Nephron (organoid): ENCODE results near the gene MARK1.

Experiments
- H3K27ac Mint-ChIP-seq, 3 experiments: 2 replicates each; pipeline ENCODE4 v1.8.0; 2020; ENCODE audit warnings: mixed read lengths in 3 of 3, mild to moderate bottlenecking in 2 of 3, moderate library complexity in 1 of 3
- H3K27me3 Mint-ChIP-seq: 2 replicates; pipeline ENCODE4 v1.8.0; 2021; ENCODE audit warnings: low read depth, mild to moderate bottlenecking, moderate library complexity, mixed read lengths
- H3K36me3 Mint-ChIP-seq: 2 replicates; pipeline ENCODE4 v1.8.0; 2020; ENCODE audit warnings: low read depth, mixed read lengths
- H3K4me1 Mint-ChIP-seq: 2 replicates; pipeline ENCODE4 v1.8.0; 2020; ENCODE audit warnings: mixed read lengths
- H3K4me3 Mint-ChIP-seq, 3 experiments: 2 replicates each; pipeline ENCODE4 v1.8.0; 2020; ENCODE audit warnings: mild to moderate bottlenecking in 3 of 3, mixed read lengths in 3 of 3, moderate library complexity in 2 of 3
- H3K9me3 Mint-ChIP-seq: 2 replicates; pipeline ENCODE4 v1.8.0; 2020; ENCODE audit warnings: mixed read lengths
- CTCF ChIP-seq, 3 experiments: fragments of 200-600 bp; sonication (generic); IDR thresholded peaks; one replicate each; pipeline ENCODE4 v1.5.0; 2021; ENCODE audit warnings: antibody characterized with exemption in 3 of 3; ENCODE audit not compliant: unreplicated experiment in 3 of 3

MARK1 gene

GRCh38 chr1:220521778-220522177 is 6.2 kb upstream of the MARK1 start:
- H3K4me1 Mint-ChIP-seq, result no peaks in the 10 kb centered on the region
- no peaks in the 10 kb centered on the region for H3K36me3 Mint-ChIP-seq
- H3K27ac Mint-ChIP-seq, result no peak overlapping the region
- peaks cover 5% of the 10 kb centered on the region for H3K9me3 Mint-ChIP-seq
- TF ChIP-seq CTCF (IDR thresholded peaks at IDR 0.05; ENCODE audit: unreplicated experiment in 3 of 3), result no peak
- H3K4me3 Mint-ChIP-seq, result no peak overlapping the region
- H3K27me3 Mint-ChIP-seq, result peaks cover 22% of the 10 kb centered on the region

GRCh38 chr1:220526294-220526693 is 1.6 kb upstream of the MARK1 start:
- H3K4me1 Mint-ChIP-seq, result peaks cover 19% of the 10 kb centered on the region
- peak overlapping the region in 2 of 3 experiments; percentile 58 to 74 for H3K27ac Mint-ChIP-seq
- no peaks in the 10 kb centered on the region for H3K9me3 Mint-ChIP-seq
- H3K27me3 Mint-ChIP-seq, result peaks cover 36% of the 10 kb centered on the region
- H3K4me3 Mint-ChIP-seq, result peak overlapping the region; percentile 95 to 98 (median 96)
- H3K36me3 Mint-ChIP-seq, result no peaks in the 10 kb centered on the region
- TF ChIP-seq CTCF (IDR thresholded peaks at IDR 0.05; ENCODE audit: unreplicated experiment in 3 of 3), result peak; percentile 9 to 30 (median 28)

GRCh38 chr1:220527279-220527907 is 543 bp upstream of the MARK1 start:
- TF ChIP-seq CTCF (IDR thresholded peaks at IDR 0.05; ENCODE audit: unreplicated experiment in 3 of 3), result no peak
- Mint-ChIP-seq H3K27me3 (peaks cover 36% of the 10 kb centered on the region), H3K27ac (peak overlapping the region; percentile 74 to 79 (median 74)), H3K9me3 (no peaks in the 10 kb centered on the region), H3K4me3 (peak overlapping the region; percentile 95 to 98 (median 96)), H3K36me3 (no peaks in the 10 kb centered on the region), H3K4me1 (peaks cover 19% of the 10 kb centered on the region)

GRCh38 chr1:220528679-220529501 is 954 bp downstream of the MARK1 start:
- Mint-ChIP-seq H3K27me3 (peaks cover 30% of the 10 kb centered on the region), H3K4me1 (peaks cover 19% of the 10 kb centered on the region), H3K36me3 (no peaks in the 10 kb centered on the region), H3K4me3 (peak overlapping the region; percentile 87 to 96 (median 92)), H3K27ac (peak overlapping the region in 2 of 3 experiments; percentile 32 to 66), H3K9me3 (peaks cover 4% of the 10 kb centered on the region)
- TF ChIP-seq CTCF (IDR thresholded peaks at IDR 0.05; ENCODE audit: unreplicated experiment in 3 of 3), result no peak

GRCh38 chr1:220529521-220530020 is 1.6 kb downstream of the MARK1 start:
- peaks cover 8% of the 10 kb centered on the region for H3K9me3 Mint-ChIP-seq
- peaks cover 23% of the 10 kb centered on the region for H3K27me3 Mint-ChIP-seq

More at GRCh38 chr1:220529521-220530020, 1.6 kb downstream of the MARK1 start:
- no peak for TF ChIP-seq CTCF (IDR thresholded peaks at IDR 0.05; ENCODE audit: unreplicated experiment in 3 of 3)
- H3K27ac Mint-ChIP-seq, result peak overlapping the region in 2 of 3 experiments; percentile 32 to 66
- peaks cover 19% of the 10 kb centered on the region for H3K4me1 Mint-ChIP-seq
- H3K4me3 Mint-ChIP-seq, result peak overlapping the region; percentile 87 to 96 (median 92)
- H3K36me3 Mint-ChIP-seq, result peaks cover 4% of the 10 kb centered on the region
